KOPT-K1 (cell line): ENCODE measurements around the gene NAPA.
"Not testable (repeated sequence)": the region's sequence is repeated elsewhere in the genome, so short reads cannot be mapped to it uniquely, and the experiment has no call there.

ENCODE experiments used
- H3K27ac ChIP-seq: fragments of 200-600 bp; sonication (generic); 2 replicates; pipeline ENCODE4 v1.5.1; 2016; ENCODE audit warnings: antibody characterized with exemption, mild to moderate bottlenecking, low read depth, low read length; ENCODE audit not compliant: poor library complexity, severe bottlenecking
- H3K36me3 ChIP-seq: fragments of 200-600 bp; sonication (generic); 2 replicates; pipeline ENCODE4 v1.5.1; 2017; ENCODE audit warnings: antibody characterized with exemption, mild to moderate bottlenecking, low read length, moderate library complexity; ENCODE audit not compliant: insufficient read depth
- H3K9me3 ChIP-seq: fragments of 200-600 bp; sonication (generic); 2 replicates; pipeline ENCODE4 v1.5.1; 2017; ENCODE audit warnings: antibody characterized with exemption, low read length, mild to moderate bottlenecking; ENCODE audit not compliant: insufficient read depth, poor library complexity, severe bottlenecking

The NAPA gene

DNA sequence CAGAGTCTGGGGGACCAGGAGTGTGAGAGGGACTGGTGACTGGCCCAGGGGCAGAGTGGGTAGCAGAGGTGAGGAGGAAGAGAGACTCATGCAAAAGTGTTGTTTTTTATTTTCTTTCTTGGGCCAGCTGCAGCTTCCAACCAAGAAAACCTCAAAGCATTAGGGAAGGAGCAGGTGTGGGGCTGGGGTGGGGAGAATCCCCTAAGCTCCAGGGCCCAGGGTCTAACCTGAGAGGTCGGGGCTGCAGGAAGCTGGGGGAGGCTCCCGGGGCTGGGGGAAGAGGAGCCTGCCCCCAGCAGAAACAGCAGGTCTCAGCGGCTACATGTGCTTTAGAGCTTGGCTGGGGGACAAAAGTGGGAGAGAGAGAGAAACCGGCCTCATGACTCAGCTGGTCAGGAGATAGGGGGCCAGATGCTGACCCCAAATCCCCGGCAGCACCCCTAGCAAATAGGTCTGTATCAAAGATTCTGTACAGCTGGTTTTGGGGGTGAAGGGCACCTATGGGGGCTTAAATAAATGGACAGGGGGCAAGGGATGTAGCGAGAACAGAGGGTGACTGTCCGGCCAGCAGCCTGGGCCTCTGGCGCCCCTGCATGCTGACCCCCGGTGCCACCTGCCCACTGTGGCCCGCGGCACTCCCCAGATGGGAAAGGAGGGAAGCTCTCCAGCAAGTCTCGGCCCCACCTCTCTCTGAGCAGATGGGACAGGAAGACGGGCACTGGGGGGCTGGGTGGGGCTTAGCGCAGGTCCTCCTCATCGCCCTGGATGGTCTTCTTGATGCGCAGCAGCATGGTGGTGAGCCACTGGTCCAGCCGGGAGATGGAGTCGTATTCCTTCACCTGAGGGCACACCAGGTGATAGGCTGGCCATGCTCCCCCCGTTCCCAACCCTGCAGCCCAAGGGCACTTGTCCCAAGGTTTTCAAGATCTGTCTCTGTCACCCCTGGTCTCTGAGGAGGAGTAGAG lies 27.0 kb downstream of the NAPA start:
- Histone ChIP-seq H3K9me3 (no peaks in the 10 kb centered on the region), H3K27ac (peak overlapping the region; percentile 97), H3K36me3 (peaks cover 31% of the 10 kb centered on the region)

GRCh38 chr19:47486900-47487299 lies 28.0 kb downstream of the NAPA start:
- H3K27ac ChIP-seq: peak overlapping the region; percentile 97
- H3K36me3 ChIP-seq: peaks cover 26% of the 10 kb centered on the region
- H3K9me3 ChIP-seq: no peaks in the 10 kb centered on the region

DNA sequence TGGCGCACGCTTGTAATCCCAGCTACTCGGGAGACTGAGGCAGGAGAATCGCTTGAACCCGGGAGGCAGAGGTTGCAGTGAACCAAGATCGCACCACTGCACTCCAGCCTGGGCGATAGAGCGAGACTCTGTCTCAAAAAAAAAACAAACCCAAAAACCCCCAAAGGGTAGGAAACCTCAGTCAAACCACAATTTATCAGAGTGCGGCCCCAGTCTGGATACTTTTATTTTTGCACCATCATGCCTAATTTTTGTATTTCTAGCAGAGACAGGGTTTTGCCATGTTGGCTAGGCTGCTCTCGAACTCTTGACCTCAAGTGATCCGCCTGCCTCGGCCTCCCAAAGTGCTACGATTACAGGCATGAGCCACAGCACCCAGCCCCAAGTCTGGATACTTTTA lies 28.6 kb downstream of the NAPA start:
- Histone ChIP-seq H3K27ac (peak overlapping the region; percentile 97), H3K36me3 (peaks cover 21% of the 10 kb centered on the region)
- not testable (repeated sequence) for H3K9me3 ChIP-seq

DNA sequence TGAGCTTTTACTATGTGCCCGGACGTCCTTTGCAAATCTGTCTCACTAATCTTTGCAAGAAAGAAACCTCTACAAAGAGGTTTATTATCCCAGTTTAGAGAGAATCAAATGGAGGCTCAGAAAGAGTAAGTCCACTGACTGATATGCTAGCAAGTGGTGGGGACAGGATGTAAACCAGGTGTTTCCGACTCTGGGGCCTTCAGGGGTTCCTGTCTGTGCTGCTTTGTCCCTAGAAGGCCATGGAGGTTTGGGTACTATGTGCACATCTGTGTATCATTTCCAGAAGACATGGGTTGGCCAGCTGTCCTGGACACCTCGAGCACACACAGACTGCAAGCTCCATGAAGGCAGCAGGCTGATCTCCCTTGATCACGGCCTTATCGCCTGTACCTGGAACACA lies 29.7 kb downstream of the NAPA start:
- H3K9me3 ChIP-seq: no peaks in the 10 kb centered on the region
- H3K27ac ChIP-seq: peak overlapping the region; percentile 97

GRCh38 chr19:47483800-47484690 lies 30.8 kb downstream of the NAPA start, which contains the start of gene KPTN:
Gene KPTN (minus strand): TSS chr19:47484219. CDS start chr19:47484160, 59 bp downstream.
- H3K36me3 ChIP-seq: no peaks in the 10 kb centered on the region; the same call in 1 of the 2 replicates
- H3K27ac ChIP-seq: peak within 1 kb of the TSS; percentile 97
- no peaks in the 10 kb centered on the region for H3K9me3 ChIP-seq

More for the DNA sequence above, 29.7 kb downstream of the NAPA start:
- peaks cover 12% of the 10 kb centered on the region; the same call in 1 of the 2 replicates for H3K36me3 ChIP-seq

- no peaks in the 10 kb centered on the region for H3K36me3 ChIP-seq
- no peaks in the 10 kb centered on the region for H3K9me3 ChIP-seq
- H3K27ac ChIP-seq: peak overlapping the region; percentile 97
Observed at GRCh38 chr19:47483200-47483599, 31.7 kb downstream of the NAPA start.

- H3K9me3 ChIP-seq: no peaks in the 10 kb centered on the region
- no peak overlapping the region for H3K27ac ChIP-seq
- H3K36me3 ChIP-seq: no peaks in the 10 kb centered on the region
Observed at GRCh38 chr19:47481460-47482052, 33.3 kb downstream of the NAPA start.

DNA sequence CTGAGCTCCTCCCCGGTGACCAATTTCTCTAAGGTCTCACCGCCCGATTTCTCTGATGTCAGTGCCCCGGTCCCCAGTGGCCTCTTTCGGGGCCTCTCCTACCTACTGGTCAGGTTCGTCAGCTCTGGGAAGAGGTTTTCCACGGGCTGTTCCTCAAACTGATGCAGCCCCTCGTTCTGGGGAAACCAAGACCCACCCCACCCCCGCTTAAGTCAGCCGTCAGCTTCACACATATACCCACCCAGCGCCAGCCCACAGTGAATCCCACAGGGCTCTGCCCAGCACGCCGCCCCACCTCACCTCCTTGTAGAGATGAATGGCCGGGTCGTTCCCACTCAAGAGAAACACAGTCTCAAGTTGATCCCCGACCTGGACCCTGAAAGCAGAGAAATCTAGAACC lies 34.2 kb downstream of the NAPA start:
- no peaks in the 10 kb centered on the region for H3K36me3 ChIP-seq
- H3K9me3 ChIP-seq: no peaks in the 10 kb centered on the region
- H3K27ac ChIP-seq: no peak overlapping the region

DNA sequence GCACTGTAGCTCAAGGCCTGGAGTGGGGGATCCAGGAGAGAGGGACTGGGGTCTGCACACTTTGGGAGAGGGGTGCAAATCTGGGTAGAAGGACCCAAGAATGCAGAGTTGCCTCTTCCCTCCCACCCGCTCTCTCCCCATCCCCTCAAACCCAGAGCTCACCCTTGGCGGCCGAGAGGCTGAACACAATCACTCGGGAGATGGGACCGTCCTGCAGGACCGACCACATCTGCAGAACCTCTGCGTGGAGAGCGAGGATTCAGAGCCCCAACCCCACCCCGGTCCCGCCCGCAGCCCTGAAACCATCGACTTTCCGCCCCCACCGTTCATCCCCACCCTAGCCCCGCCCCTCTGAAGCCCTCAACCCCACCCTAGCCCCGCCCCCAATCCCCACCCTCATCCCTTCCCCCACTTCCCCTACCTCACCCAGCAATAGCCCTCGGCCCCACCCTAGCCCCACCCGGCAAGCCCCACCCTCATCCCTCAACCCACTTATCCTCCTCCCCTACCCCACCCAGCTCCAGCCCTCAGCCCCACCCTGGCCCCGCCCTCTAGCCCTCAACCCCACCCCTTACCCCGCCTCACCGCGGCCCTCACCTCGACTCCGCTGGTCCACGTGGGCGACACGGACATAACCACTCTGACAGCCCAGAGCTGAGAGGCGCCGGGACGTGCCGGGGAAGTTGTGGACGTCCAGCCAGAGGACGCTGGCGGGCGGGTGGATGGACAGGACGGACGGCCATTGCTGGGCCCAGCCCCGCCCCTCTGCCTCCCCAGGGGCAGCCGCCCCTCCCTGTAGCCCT lies 35.0 kb downstream of the NAPA start:
- Histone ChIP-seq H3K27ac (no peak overlapping the region), H3K9me3 (no peaks in the 10 kb centered on the region), H3K36me3 (no peaks in the 10 kb centered on the region)

- Histone ChIP-seq H3K27ac (no peak overlapping the region), H3K9me3 (no peaks in the 10 kb centered on the region), H3K36me3 (no peaks in the 10 kb centered on the region)
Observed at GRCh38 chr19:47476438-47476972, 38.4 kb downstream of the NAPA start.

DNA sequence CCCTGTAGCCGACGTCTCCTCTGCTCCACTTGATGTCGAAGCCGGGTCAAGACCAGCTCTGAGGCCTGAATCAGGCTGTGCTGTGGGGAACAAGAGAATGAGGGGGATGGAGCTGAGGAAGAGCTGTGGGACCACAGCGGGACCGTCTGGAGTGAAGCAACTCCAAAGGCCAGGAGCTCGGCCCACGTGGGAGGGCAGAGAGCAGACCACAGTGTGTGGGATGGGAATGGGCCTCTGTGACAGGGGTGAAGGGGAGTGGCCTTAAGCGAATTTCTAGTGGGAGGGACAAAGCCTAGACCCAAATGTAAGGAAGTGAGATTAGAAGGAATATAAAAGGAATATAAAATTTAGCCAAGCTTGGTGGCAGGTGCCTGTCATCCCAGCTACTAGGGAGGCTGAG lies 39.4 kb downstream of the NAPA start:
- H3K36me3 ChIP-seq: no peaks in the 10 kb centered on the region
- no peaks in the 10 kb centered on the region for H3K9me3 ChIP-seq
- H3K27ac ChIP-seq: no peak overlapping the region

GRCh38 chr19:47473336-47473735 lies 41.5 kb downstream of the NAPA start:
- Histone ChIP-seq H3K9me3 (no peaks in the 10 kb centered on the region), H3K36me3 (no peaks in the 10 kb centered on the region), H3K27ac (no peak overlapping the region)

GRCh38 chr19:47471733-47472457 lies 43.0 kb downstream of the NAPA start, which contains the start of gene SLC8A2:
Gene SLC8A2 (minus strand): TSS chr19:47471893. CDS start chr19:47466403, 5,490 bp downstream.
- no peaks in the 10 kb centered on the region for H3K36me3 ChIP-seq
- H3K9me3 ChIP-seq: no peaks in the 10 kb centered on the region
- H3K27ac ChIP-seq: no peak within 1 kb of the TSS
